Activated T-helper 17 cell treated with anti-CD3 and anti-CD28 coated beads, Interleukin-2, amount 50 U/mL, for 72 hours (primary cell): ENCODE data around the gene CETP. TPM values are rescaled to one million over a fixed set of nuclear protein-coding genes. Genes with fewer than 3 reads are reported as not detected.
"Not testable (repeated sequence)": the region's sequence is repeated elsewhere in the genome, so short reads cannot be mapped to it uniquely, and the experiment has no call there.

ENCODE experiments used
- ATAC-seq: fragments of 150-1000 bp; cut with Tn5 transposase; replicated peaks from 2 replicates; pipeline ENCODE4 v1.10.0; 2021; ENCODE audit warnings: mild to moderate bottlenecking, moderate library complexity
- H3K27ac Mint-ChIP-seq: one replicate; pipeline ENCODE4 v1.8.0; 2022; ENCODE audit warnings: mixed read lengths
- H3K27me3 Mint-ChIP-seq: one replicate; pipeline ENCODE4 v1.8.0; 2022; ENCODE audit warnings: mixed read lengths
- H3K36me3 Mint-ChIP-seq: one replicate; pipeline ENCODE4 v1.8.0; 2022; ENCODE audit warnings: low read depth, mild to moderate bottlenecking, mixed read lengths
- H3K4me1 Mint-ChIP-seq: one replicate; pipeline ENCODE4 v1.8.0; 2022; ENCODE audit warnings: mixed read lengths
- H3K4me3 Mint-ChIP-seq: one replicate; pipeline ENCODE4 v1.8.0; 2022; ENCODE audit warnings: mild to moderate bottlenecking, mixed read lengths
- H3K9me3 Mint-ChIP-seq: one replicate; pipeline ENCODE4 v1.8.0; 2022; ENCODE audit warnings: mixed read lengths
- total RNA-seq, 2 donors: library from RNA; stranded (reverse); gene quantifications; one replicate each; pipeline ENCODE4 v1.2.3, GENCODE V29; 2022

The CETP gene
- total RNA-seq, 2 donors from 2014 or later: not detected

DNA sequence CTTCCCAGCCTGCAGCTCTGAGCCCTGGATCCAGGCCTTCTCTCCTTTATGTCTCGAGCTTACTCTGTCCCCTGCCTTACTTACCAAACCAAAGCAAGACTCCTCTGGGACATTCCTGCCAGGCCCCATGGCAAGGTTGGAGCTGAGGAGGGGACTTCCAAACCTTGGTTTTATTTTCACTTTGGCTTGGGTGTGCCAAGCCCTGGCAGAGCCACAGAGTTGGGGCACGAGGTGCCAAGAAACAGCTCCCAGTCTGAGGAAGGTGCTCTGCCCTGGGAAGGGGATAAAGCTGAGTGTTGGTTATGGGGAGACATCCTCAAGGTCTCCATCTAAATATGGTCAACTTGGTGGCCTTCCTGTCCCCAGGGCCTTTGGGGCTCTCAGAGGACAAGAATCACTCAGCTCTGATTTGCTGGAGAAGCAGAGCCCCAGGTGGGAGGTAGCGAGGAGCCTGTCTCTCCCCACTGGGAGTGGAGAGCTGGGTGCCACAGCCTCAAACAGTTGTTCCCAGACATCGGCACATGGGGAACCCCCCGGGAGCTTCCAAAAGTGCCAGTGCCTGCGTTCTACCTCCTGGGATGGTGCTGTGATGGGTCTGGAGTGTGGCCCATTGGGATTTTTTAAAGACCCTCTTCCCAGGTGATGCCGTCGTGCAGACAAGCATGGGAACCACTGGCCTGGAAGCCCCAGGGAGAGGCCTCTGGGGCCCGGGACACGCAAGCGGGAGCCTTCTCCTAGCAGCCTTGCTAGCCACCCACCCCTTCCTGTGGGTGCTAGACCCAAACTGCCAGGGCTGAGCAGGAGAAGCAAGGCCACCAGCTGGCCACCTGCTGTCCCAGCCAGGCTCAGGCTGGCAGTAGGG lies 37.9 kb downstream of the CETP start:
- H3K27me3 Mint-ChIP-seq: no peaks in the 10 kb centered on the region
- H3K27ac Mint-ChIP-seq: peak overlapping the region; percentile 96
- peaks cover 50% of the 10 kb centered on the region for H3K4me1 Mint-ChIP-seq
- peak overlapping the region; percentile 90 for H3K4me3 Mint-ChIP-seq
- peaks cover 61% of the 10 kb centered on the region for H3K36me3 Mint-ChIP-seq
- H3K9me3 Mint-ChIP-seq: no peaks in the 10 kb centered on the region
- peak; percentile 53 for ATAC-seq

DNA sequence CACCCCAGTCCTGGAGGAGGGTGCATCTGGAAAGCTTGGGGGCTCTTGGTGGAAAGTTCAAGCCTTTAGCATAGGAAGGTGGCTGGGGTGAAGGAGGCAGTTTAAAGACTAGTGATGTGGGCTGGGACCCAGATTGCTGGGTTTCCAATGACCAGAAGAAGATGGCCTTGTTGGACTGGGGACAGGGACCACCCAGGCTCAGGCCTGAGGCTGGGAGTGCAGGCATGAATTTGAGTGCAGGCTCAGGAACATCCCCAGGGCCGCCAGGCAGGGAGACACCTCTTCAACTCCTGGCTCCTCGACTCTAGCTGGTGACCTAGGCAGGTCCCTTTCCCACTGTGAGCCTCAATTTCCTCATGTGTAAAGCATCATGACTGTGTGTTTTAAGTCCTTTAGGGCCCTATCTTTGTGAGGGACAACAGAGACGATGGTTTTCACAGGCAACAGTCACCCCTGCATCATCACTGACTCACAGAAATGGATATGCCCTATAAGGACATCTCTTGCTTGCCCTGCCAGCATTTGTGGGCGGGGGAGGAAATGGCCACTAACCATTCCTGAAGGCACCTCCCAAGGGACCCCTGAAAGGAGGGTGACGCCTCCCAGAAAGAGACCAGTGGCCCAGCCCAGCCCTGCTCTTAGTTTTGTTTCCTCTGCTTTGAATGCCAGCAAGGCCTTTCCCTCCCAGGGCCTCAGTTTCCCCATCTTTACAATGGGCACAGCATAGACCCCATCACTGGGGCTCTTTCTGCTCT lies 38.7 kb downstream of the CETP start:
- peak overlapping the region; percentile 96 for H3K27ac Mint-ChIP-seq
- peaks cover 63% of the 10 kb centered on the region for H3K36me3 Mint-ChIP-seq
- ATAC-seq: peak; percentile 89
- H3K9me3 Mint-ChIP-seq: no peaks in the 10 kb centered on the region
- H3K4me3 Mint-ChIP-seq: peak overlapping the region; percentile 90
- H3K27me3 Mint-ChIP-seq: no peaks in the 10 kb centered on the region
- H3K4me1 Mint-ChIP-seq: peaks cover 57% of the 10 kb centered on the region

DNA sequence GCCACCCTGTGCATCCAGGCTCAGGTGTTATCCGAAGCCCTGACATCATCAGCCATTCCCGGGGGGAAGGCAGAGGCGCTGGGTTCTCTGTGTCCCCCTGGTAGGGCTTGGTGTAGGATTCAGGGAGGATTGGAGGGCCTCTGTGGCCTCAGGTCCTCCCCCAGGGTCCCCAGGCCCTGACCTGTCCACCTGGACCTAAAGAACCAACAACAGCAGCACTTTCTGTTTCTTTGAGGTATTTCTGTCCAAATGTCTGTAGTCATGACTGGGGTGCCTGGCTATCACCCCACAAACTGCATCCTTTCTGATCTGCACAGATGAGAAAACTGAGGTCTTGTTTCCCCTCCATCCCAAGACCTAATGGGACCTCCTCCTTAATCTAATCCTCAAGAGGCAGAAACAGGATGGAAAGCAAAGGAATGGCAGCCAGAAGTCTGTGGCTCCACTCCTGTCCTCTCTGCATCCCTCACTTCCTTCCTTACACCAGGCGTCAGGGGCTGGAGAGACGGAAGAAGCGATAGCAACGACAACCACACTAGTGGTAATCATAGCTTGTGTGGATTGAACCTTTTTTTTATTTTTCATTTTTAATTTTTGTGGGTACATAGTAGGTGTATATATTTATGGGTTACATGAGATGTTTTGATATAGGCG lies 39.4 kb downstream of the CETP start:
- peak overlapping the region; percentile 90 for H3K4me3 Mint-ChIP-seq
- H3K27me3 Mint-ChIP-seq: no peaks in the 10 kb centered on the region
- H3K27ac Mint-ChIP-seq: peak overlapping the region; percentile 96
- ATAC-seq: no peak
- peaks cover 63% of the 10 kb centered on the region for H3K36me3 Mint-ChIP-seq
- H3K9me3 Mint-ChIP-seq: no peaks in the 10 kb centered on the region
- peaks cover 51% of the 10 kb centered on the region for H3K4me1 Mint-ChIP-seq

DNA sequence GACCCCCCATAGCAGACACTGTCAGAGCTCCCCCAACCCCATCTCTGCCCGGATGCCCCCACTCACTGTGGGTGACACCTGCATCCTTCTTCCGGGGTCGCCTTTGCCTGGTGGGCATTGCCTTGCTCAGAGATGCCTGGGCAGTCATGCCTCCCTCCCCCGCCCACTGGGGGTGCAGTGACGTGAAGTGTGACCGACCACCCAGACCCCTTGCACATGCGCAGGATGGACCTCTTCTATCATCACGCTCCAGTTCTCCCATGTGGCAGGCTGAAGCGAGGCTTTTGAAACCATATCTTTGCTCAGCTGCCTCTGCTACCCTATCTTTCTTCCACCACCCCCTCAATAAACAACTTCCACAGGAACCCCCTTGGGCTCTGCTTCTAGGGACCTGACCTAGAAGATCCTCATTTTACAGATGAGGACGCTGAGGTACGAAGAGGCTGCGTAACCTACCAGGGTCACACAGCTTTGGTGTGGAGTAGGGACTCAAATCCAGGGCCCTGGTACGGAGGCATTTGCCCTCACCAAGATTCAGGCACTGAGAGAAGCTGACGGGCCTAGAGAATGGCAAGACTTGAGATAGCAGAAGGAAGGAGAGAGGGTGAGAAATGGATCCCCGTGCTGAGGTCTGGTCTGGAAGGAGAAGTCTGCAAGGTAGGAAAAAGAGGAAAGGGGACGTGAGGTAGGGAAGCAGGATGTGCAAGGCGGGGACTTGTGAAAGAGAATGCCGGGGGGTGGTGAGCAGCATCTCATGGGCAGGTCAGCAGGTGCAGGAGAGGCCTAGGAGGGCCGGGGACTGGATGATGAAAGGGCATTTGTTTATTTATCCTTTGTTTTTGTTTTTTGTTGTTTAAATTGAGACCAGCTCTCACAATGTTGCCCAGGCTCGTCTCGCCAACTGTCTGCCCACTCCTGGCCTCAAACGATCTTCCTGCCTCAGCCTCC lies 42.0 kb downstream of the CETP start:
- H3K36me3 Mint-ChIP-seq: peaks cover 61% of the 10 kb centered on the region
- ATAC-seq: no peak
- peak overlapping the region; percentile 90 for H3K4me3 Mint-ChIP-seq
- no peaks in the 10 kb centered on the region for H3K27me3 Mint-ChIP-seq
- peak overlapping the region; percentile 80 for H3K27ac Mint-ChIP-seq
- peaks cover 50% of the 10 kb centered on the region for H3K4me1 Mint-ChIP-seq
- no peaks in the 10 kb centered on the region for H3K9me3 Mint-ChIP-seq

DNA sequence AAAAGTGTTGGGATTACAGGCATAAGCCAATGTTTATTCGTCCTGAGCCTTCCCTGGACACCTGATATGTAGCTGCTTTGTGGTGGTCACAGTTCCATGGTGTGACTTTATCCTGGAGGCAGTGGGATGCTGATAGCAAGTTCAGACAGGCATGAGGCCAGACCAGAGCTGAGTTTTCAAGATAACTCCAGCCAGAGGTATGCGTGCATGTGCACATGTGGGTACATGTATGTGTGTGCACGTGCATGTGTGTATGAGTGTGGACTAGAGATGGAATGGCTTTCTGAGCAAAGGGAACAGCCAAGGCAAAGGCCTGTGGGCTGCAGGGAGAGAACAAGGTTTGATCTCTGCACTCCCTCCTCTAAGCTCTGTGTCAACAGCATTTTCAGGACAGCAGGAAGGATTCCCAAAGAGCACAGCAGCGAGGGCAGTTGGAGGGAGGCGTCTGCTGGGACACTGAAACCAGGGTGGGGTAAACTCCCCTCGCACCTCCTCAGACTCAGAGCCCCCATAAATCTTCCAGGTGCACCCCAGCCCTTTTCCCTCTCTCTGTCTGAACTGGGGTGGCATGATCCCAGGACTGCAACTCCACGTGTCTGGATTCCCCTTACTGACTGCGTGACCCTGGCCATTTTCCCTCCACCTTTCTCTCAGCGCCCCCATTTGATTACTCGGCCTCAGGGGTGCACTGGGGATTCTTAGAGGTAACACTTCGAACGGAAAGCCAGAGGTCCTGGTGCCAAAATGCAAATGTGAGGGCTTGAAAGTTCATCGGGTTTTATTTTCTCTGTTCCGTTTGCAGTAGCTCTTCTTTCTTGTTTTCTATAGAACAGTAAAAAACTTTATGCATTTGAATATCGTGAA lies 42.9 kb downstream of the CETP start:
- H3K4me3 Mint-ChIP-seq: peak overlapping the region; percentile 90

DNA sequence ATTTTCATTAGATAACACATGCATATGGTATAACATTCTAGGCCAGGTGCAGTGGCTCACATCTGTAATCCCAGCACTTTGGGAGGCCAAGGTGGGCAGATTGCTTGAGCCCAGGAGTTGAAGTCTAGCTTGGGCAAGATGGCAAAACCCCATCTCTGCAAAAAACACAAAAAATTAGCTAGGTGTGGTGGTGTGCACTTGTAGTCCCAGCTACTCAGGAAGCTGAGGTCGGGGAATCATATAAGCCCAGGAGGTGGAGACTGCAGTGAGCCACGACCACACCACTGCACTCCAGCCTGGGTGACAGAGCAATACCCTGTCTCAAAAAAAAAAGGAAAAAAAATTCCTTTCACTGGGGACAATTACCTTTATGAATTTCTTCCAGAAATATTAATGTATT lies 43.8 kb downstream of the CETP start:
- Mint-ChIP-seq H3K27ac (peak overlapping the region; percentile 80), H3K36me3 (peaks cover 71% of the 10 kb centered on the region), H3K4me3 (peak overlapping the region; percentile 90), H3K4me1 (peaks cover 51% of the 10 kb centered on the region)
- H3K27me3 Mint-ChIP-seq, H3K9me3 Mint-ChIP-seq, ATAC-seq: not testable (repeated sequence)

More for the DNA sequence above, 42.9 kb downstream of the CETP start:
- H3K9me3 Mint-ChIP-seq: no peaks in the 10 kb centered on the region
- H3K27me3 Mint-ChIP-seq: no peaks in the 10 kb centered on the region
- ATAC-seq: no peak
- peak overlapping the region; percentile 80 for H3K27ac Mint-ChIP-seq
- peaks cover 46% of the 10 kb centered on the region for H3K4me1 Mint-ChIP-seq
- H3K36me3 Mint-ChIP-seq: peaks cover 63% of the 10 kb centered on the region

DNA sequence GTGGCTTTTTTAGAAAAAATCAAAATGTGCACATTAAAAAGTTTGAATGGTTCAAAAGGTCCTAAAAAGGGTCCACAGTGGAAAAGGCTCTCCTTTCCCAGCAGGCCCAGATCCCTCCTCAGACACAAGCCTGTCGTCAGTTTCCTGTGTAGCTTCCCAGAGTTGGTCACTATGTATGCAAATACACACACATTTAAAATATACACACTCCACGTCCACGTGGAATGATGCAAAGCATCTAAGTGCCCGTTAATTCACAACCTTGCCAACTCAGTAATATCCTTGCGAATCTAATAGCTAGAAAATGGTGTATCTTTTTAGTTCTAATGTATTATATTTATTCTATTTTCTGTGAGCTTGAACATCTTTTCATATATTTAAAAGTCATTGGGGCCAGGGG lies 45.3 kb downstream of the CETP start:
- Mint-ChIP-seq H3K4me1 (peaks cover 47% of the 10 kb centered on the region), H3K4me3 (peak overlapping the region; percentile 90), H3K9me3 (no peaks in the 10 kb centered on the region), H3K27me3 (no peaks in the 10 kb centered on the region), H3K27ac (no peak overlapping the region), H3K36me3 (peaks cover 73% of the 10 kb centered on the region)
- ATAC-seq: no peak

DNA sequence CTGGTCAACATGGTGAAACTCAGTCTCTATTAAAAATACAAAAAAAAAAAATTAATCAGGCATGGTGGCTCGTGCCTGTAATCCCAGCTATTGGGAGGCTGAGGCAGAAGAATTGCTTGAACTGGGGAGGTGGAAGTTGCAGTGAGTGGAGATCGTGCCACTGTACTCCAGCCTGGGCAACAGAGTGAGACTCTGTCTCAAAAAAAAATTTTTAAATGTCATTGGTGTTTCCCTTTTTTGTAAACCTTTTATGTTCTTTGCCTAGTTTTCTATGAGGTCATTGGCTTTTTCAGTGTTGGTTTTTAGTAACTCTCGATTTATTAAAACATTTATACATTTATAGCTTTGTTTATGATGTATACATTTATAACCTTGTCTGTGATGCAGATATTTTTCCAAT lies 45.8 kb downstream of the CETP start:
- H3K9me3 Mint-ChIP-seq: no peaks in the 10 kb centered on the region
- peaks cover 49% of the 10 kb centered on the region for H3K4me1 Mint-ChIP-seq
- H3K36me3 Mint-ChIP-seq: peaks cover 77% of the 10 kb centered on the region
- H3K27ac Mint-ChIP-seq: peak overlapping the region; percentile 15
- peak; percentile 17 for ATAC-seq
- H3K4me3 Mint-ChIP-seq: peak overlapping the region; percentile 90
- H3K27me3 Mint-ChIP-seq: no peaks in the 10 kb centered on the region

DNA sequence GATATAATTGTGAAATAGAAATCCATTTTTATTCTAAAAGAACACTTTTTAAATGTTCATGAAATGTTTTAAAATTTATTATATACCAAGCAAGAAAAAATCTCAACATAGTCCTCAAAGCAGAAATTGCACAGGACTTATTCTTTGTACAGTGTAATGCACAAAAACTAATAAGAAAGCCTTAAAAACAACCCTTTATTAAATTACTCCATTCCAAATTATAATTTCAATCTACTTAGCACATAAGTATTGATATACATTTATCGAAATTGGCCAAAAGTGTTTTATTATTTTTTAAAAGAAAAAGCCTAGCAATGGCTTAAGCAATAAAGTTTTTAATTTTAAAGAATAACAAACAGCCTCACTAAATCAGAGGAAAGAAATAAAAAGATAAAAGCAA lies 46.7 kb downstream of the CETP start:
- no peak for ATAC-seq
- no peaks in the 10 kb centered on the region for H3K27me3 Mint-ChIP-seq
- peak overlapping the region; percentile 81 for H3K27ac Mint-ChIP-seq
- peaks cover 49% of the 10 kb centered on the region for H3K4me1 Mint-ChIP-seq
- peak overlapping the region; percentile 79 for H3K4me3 Mint-ChIP-seq
- H3K36me3 Mint-ChIP-seq: peaks cover 78% of the 10 kb centered on the region
- H3K9me3 Mint-ChIP-seq: no peaks in the 10 kb centered on the region

DNA sequence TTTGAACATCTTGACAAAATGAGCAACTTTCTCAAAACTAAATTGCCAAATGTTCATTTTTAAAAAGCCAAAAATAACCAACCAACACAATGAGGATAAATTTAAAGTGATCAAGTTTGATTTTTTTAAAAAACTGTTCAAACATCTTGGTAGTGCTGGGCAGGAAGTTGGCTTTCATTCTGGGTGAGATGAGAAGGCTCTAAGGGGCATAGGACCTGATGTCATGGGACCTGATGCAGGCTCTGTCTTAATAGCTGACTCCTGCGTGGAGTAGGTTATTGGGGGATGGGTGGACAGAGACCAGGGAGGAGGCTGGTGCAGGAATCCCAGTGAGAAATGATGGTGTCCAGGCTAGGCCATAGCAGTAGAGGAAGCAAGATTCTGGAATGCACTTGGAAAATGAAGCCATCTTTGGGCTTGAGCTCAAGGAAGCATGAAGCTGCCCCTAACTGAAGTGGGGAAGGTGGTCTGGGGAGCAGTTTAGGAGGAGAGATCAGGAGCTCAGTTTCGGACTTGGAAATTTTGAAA lies 48.0 kb downstream of the CETP start:
- peaks cover 48% of the 10 kb centered on the region for H3K4me1 Mint-ChIP-seq
- H3K9me3 Mint-ChIP-seq: no peaks in the 10 kb centered on the region
- no peak for ATAC-seq
- H3K27me3 Mint-ChIP-seq: no peaks in the 10 kb centered on the region
- peaks cover 78% of the 10 kb centered on the region for H3K36me3 Mint-ChIP-seq
- H3K27ac Mint-ChIP-seq: peak overlapping the region; percentile 81
- peak overlapping the region; percentile 79 for H3K4me3 Mint-ChIP-seq

DNA sequence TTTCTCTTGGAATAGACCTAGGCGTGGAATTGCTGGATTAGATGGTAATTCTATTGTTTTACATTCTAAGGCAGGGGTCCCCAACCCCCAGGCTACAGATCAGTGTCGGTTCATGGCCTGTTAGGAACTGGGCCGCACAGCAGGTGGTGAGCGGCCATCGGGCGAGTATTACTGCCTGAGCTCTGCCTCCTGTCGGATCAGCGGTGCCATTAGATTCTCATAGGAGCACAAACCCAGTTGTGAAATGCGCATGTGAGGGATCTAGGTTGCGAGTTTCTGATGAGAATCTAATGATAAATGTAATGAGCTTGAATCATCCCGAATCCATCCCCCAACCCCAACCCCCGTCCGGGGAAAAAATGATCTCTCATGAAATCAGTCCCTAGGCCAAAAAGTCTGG lies 50.6 kb downstream of the CETP start:
- Mint-ChIP-seq H3K36me3 (peaks cover 78% of the 10 kb centered on the region), H3K4me1 (peaks cover 52% of the 10 kb centered on the region), H3K27me3 (no peaks in the 10 kb centered on the region), H3K27ac (peak overlapping the region; percentile 88), H3K4me3 (peak overlapping the region; percentile 79), H3K9me3 (no peaks in the 10 kb centered on the region)
- no peak for ATAC-seq

DNA sequence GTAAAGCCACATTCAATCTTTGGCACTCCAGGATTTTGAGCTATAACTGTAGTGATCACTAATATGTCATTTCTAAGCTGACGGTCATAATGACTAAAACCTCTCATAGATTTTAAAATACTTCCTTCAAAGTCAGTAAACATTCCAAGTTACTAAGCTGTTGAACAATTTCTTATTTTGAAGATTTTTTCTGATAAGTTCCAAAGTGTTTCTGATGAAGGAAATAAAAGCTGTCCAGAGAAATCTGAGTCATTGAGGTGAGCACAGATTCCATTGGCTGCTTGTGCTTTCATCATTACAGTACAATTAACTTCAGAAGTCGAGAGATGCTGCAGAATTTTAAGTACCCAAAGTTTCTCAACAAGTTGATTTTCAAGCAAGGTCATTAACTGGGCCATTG lies 51.5 kb downstream of the CETP start:
- Mint-ChIP-seq H3K9me3 (no peaks in the 10 kb centered on the region), H3K27me3 (no peaks in the 10 kb centered on the region), H3K4me1 (peaks cover 58% of the 10 kb centered on the region), H3K4me3 (peak overlapping the region; percentile 79), H3K36me3 (peaks cover 80% of the 10 kb centered on the region), H3K27ac (peak overlapping the region; percentile 88)
- peak; percentile 32 for ATAC-seq

DNA sequence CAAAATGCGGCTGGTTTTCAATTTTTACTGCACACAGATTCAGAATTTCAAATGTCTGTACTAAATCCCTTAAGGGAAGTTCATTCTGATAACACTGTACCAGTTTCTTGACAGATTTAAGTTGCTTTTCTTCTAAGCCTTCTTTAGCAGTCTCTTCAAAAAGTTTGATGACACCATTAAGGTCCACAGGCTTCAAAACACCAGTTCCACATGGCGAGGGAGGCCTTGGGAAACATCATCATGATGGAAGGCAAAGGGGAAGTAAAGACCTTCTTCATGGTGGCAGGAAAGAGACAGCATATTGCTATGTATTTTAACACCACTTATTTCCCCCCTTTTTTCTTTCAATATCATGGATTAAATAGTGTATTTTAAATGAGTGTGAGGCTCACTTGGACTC lies 52.2 kb downstream of the CETP start:
- peak overlapping the region; percentile 79 for H3K4me3 Mint-ChIP-seq
- H3K4me1 Mint-ChIP-seq: peaks cover 61% of the 10 kb centered on the region
- H3K27ac Mint-ChIP-seq: peak overlapping the region; percentile 88
- H3K27me3 Mint-ChIP-seq: no peaks in the 10 kb centered on the region
- peaks cover 84% of the 10 kb centered on the region for H3K36me3 Mint-ChIP-seq
- no peak for ATAC-seq
- no peaks in the 10 kb centered on the region for H3K9me3 Mint-ChIP-seq
